ENCODE data around the gene BAAT.

- TF ChIP-seq EZH2 (IDR thresholded peaks at IDR 0.05; ENCODE audit: low read length) (no peak), CTCF (optimal IDR thresholded peaks at IDR 0.05 in 1 of 3, IDR thresholded peaks at IDR 0.05 in 1 of 3, conservative IDR thresholded peaks at IDR 0.05 in 1 of 3; ENCODE audit: extremely low read depth in 1 of 3, insufficient read depth in 2 of 3, low read length in 3 of 3) (no peak)
Observed at GRCh38 chr9:101353683-101354082, 31.1 kb downstream of the BAAT start.

All from keratinocyte (primary cell).